Choroid plexus epithelial cell (primary cell): ENCODE data around the gene CDR2L.
"Not testable (repeated sequence)": the region's sequence is repeated elsewhere in the genome, so short reads cannot be mapped to it uniquely, and the experiment has no call there.

Source experiments
- DNase-seq: peaks from one replicate; pipeline ENCODE4 v3.0.0-alpha.2; 2010; ENCODE audit warnings: low read depth
- H3K4me3 ChIP-seq: 2 replicates; pipeline ENCODE4 v1.5.1; 2011; ENCODE audit warnings: low read depth, mild to moderate bottlenecking, control low read depth, low read length, moderate library complexity
- TF ChIP-seq, protein P1 (sequence below): conservative IDR thresholded peaks from 2 replicates; pipeline ENCODE4 v1.5.1; 2011; ENCODE audit warnings: low read depth, mild to moderate bottlenecking, control low read depth, inconsistent platforms, low read length, moderate library complexity

CDR2L gene

GRCh38 chr17:74999523-74999922 is 12.1 kb downstream of the CDR2L start:
- H3K4me3 ChIP-seq, result no peak overlapping the region
- DNase-seq, result no peak
- TF ChIP-seq, protein P1, sequence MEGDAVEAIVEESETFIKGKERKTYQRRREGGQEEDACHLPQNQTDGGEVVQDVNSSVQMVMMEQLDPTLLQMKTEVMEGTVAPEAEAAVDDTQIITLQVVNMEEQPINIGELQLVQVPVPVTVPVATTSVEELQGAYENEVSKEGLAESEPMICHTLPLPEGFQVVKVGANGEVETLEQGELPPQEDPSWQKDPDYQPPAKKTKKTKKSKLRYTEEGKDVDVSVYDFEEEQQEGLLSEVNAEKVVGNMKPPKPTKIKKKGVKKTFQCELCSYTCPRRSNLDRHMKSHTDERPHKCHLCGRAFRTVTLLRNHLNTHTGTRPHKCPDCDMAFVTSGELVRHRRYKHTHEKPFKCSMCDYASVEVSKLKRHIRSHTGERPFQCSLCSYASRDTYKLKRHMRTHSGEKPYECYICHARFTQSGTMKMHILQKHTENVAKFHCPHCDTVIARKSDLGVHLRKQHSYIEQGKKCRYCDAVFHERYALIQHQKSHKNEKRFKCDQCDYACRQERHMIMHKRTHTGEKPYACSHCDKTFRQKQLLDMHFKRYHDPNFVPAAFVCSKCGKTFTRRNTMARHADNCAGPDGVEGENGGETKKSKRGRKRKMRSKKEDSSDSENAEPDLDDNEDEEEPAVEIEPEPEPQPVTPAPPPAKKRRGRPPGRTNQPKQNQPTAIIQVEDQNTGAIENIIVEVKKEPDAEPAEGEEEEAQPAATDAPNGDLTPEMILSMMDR, result no peak

- DNase-seq, result no peak
- TF ChIP-seq, protein P1, result no peak
- no peak overlapping the region for H3K4me3 ChIP-seq
Measured at GRCh38 chr17:75001915-75002843, 14.7 kb downstream of the CDR2L start.

GRCh38 chr17:75003070-75003956 is 15.9 kb downstream of the CDR2L start:
- H3K4me3 ChIP-seq, result no peak overlapping the region
- TF ChIP-seq, protein P1, result no peak
- DNase-seq, result no peak

GRCh38 chr17:75003957-75004355 is 16.5 kb downstream of the CDR2L start:
- TF ChIP-seq, protein P1, result no peak
- H3K4me3 ChIP-seq, result no peak overlapping the region
- no peak for DNase-seq

GRCh38 chr17:75004371-75004770 is 16.9 kb downstream of the CDR2L start:
- DNase-seq, result no peak
- H3K4me3 ChIP-seq, result no peak overlapping the region
- TF ChIP-seq, protein P1, result no peak

GRCh38 chr17:75005291-75005690 is 17.9 kb downstream of the CDR2L start:
- no peak overlapping the region for H3K4me3 ChIP-seq
- TF ChIP-seq, protein P1, result no peak
- no peak for DNase-seq

- not testable (repeated sequence) for DNase-seq, H3K4me3 ChIP-seq
Measured at GRCh38 chr17:75006084-75006483, 18.7 kb downstream of the CDR2L start.
